ENCODE measurements around the gene TUBA1B.

The TUBA1B gene

DNA sequence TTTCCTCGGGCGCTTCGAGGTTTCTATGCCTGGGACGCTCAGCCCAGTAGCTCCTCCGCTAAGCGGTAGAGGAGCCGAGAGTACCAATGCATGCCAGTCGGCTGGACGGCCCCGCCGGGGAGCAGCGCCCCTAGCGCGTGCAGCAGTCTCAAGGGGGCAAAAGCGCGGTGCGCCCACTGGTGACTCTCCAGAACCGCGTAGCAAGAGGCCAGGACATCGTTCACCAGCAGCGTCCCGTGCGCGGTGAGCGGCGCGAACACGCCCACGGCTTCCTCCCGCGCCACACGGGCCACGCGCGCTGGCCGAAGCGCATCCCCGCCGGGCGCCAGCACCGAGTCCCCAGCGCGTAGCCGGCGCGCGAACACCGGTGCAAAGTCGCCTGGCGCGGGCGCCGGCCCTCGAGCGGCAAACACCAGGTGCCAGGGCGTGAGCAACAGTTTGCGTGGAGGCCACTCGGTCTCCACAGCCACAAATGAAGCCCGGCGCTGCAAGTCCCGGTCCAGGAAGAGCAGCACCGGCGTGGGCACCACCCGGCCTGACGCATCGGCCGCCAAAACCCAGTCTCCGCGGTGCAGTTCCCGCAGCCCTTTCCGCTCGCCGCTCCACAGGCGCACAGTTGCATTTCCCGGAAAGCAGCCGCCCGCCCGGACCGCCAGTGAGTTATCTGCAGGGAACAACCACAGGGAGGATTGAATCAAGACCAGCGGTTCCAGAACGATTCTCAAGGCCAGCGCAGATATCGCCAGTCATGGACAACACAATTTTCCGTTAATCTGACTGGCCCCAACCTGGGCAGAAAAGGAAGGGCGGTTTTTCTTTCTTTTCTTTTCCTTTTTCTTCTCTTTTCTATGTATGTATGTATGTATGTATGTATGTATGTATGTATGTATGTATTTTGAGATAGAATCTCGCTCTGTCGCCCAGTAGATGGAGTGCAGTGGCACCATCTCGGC is 41.1 kb downstream of the TUBA1B start:
- DNase-seq = peak; percentile 38

DNA sequence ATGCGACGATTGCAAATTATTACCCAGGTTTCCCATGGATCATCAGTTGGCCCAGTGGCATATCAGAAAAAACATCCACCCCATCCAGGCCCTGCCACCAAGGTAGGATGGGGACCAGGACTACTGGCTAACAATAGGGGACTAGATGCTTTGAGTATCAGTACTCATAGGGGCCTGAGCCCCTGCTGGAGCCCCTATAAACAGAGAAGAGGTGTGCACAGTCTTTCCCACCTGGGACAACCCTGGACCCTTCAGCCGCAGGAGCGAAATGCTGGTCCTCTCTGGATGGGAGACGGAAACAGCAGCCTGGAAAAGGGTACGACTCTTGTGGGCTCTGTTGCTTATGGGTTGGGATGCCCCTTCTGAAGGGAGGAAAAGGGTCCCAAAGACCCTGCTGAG is 42.3 kb downstream of the TUBA1B start:
- DNase-seq = no peak

DNA sequence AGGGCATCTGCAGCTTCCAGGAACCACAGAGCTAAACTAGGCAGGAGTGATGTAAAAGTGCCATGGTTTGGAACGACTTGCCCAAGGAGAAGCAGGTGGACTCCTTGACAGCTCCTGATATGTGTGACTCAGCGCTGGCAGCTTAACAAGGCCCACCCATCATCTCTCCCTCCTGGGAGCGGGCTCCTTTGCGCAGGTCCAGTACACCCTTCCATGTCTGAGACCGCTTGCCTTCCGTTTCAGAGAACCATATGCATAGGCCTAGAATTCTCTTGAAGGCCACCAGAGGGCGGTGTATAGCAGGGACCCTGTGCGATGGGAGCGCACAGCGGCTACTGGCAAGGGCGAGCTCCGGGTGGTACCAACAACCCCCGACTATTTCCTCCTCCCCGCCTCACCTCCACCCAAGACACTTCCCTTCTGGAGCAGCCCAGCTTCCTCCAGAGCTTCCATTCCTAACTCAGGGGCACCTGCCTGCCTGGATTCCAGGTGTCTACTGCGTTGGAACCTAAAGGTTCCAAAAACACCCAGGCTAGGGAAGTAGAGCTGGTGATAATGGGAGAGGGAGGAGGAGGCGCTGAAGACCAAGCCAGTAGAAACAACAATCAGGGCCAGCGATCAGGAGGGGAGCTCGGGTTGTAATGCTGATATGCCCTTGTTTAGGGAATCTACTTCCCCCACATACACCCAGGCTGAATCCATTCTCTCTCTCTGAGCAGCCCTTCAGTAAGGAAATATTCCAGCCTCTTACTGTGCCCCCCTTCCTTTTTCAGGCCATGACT is 42.9 kb downstream of the TUBA1B start:
- DNase-seq = peak; percentile 82

DNA sequence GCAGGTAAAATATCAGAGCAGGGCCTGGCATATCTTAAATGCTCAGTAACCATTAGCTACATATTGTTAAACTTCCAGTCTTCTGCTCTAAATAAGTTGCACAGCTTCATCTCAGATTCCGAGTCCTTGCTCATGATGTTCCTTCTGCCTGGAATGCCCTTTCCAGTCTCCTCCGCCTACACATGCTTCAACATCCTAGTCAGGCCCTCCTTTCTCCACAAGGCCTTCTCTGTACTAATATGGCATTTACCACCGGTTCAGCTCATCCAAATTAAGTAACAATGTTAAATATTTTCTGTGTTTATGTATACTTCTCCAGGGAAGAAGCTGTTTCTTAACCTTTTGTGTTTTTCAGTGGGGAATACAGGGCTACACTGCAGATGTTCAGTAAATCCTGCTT is 45.1 kb downstream of the TUBA1B start:
- no peak for DNase-seq

DNA sequence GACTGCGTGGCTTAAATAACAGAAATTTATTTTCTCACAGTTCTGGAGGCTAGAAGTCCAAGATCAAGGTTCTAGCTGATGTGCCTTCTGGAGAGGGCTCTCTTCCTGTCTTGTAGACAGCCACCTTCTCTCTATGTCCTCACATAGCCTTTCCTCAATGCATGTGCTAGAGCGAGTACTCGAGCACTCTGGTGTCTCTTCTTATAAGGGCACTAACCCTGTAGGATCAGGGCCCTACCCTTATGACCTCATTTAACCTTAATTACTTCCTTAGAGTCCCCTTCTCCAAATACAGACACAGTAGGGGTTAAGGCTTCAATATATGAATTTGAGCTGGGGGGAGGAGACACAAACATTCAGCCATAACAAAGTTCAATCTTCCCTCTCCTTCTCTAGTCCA is 46.8 kb downstream of the TUBA1B start:
- DNase-seq = no peak

DNA sequence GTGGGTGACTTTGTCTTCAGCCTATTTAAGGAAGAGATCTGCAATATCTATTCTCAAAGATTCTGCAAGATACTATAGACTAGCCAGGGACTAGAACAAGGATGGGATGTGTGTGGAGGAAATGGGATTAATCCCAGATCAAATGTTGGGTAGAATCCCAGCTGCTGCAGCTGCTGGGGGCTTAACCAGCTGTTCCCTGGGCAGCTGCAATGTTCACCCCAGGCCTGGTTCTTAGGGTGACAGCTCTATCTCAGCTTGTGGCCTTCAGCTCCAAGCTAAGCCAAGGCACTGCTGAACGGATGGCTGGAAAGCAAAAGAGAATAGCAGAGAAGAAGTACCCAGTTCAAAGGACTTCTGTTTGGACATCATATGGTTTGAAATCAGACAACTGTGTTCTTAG is 51.4 kb downstream of the TUBA1B start:
- no peak for DNase-seq
